Osteocyte (in vitro differentiated cells): ENCODE data around the gene GRAMD4. TPM values are rescaled to one million over a fixed set of nuclear protein-coding genes. Genes with fewer than 3 reads are reported as not detected.

ENCODE experiments used
- DNase-seq: peaks from one replicate; pipeline ENCODE4 v3.0.0; 2021; ENCODE audit warnings: mixed read lengths; ENCODE audit not compliant: unreplicated experiment; ENCODE audit errors: extremely low spot score
- H3K27ac Mint-ChIP-seq: one replicate; pipeline ENCODE4 v1.8.0; 2021; ENCODE audit warnings: mild to moderate bottlenecking, mixed read lengths; ENCODE audit not compliant: unreplicated experiment
- H3K27me3 Mint-ChIP-seq: one replicate; pipeline ENCODE4 v1.8.0; 2021; ENCODE audit warnings: mixed read lengths; ENCODE audit not compliant: unreplicated experiment
- H3K36me3 Mint-ChIP-seq: one replicate; pipeline ENCODE4 v1.8.0; 2021; ENCODE audit warnings: mixed read lengths; ENCODE audit not compliant: unreplicated experiment
- H3K4me1 Mint-ChIP-seq: one replicate; pipeline ENCODE4 v1.8.0; 2021; ENCODE audit warnings: mixed read lengths; ENCODE audit not compliant: unreplicated experiment
- H3K4me3 Mint-ChIP-seq: one replicate; pipeline ENCODE4 v1.8.0; 2021; ENCODE audit warnings: mild to moderate bottlenecking, moderate library complexity, mixed read lengths; ENCODE audit not compliant: unreplicated experiment
- H3K9me3 Mint-ChIP-seq: one replicate; pipeline ENCODE4 v1.8.0; 2021; ENCODE audit warnings: mixed read lengths; ENCODE audit not compliant: unreplicated experiment
- CTCF ChIP-seq: fragments of 200-600 bp; sonication (generic); IDR thresholded peaks from 2 replicates; pipeline ENCODE4 v1.5.0; 2021; ENCODE audit warnings: antibody characterized with exemption, mild to moderate bottlenecking, moderate library complexity
- total RNA-seq: library from RNA; stranded (reverse); gene quantifications from 2 replicates; pipeline ENCODE4 v1.2.1, GENCODE V29; 2021

Gene GRAMD4
- total RNA-seq, 1 donor from 2014 or later = 37.4 TPM

GRCh38 chr22:46703171-46703995, 83.2 kb downstream of the GRAMD4 start:
- no peaks in the 10 kb centered on the region for H3K27me3 Mint-ChIP-seq
- no peak overlapping the region for H3K27ac Mint-ChIP-seq
- H3K4me1 Mint-ChIP-seq = no peaks in the 10 kb centered on the region
- H3K36me3 Mint-ChIP-seq = peaks cover 56% of the 10 kb centered on the region
- no peak for TF ChIP-seq CTCF
- no peak overlapping the region for H3K4me3 Mint-ChIP-seq
- no peak for DNase-seq
- no peaks in the 10 kb centered on the region for H3K9me3 Mint-ChIP-seq

GRCh38 chr22:46703996-46704370, 83.8 kb downstream of the GRAMD4 start:
- DNase-seq = no peak
- Mint-ChIP-seq H3K27me3 (no peaks in the 10 kb centered on the region), H3K36me3 (peaks cover 57% of the 10 kb centered on the region), H3K9me3 (no peaks in the 10 kb centered on the region), H3K27ac (no peak overlapping the region), H3K4me3 (no peak overlapping the region), H3K4me1 (no peaks in the 10 kb centered on the region)
- TF ChIP-seq CTCF = no peak

- no peaks in the 10 kb centered on the region for H3K27me3 Mint-ChIP-seq
- H3K4me3 Mint-ChIP-seq = no peak overlapping the region
- no peak overlapping the region for H3K27ac Mint-ChIP-seq
- H3K9me3 Mint-ChIP-seq = no peaks in the 10 kb centered on the region
- peaks cover 57% of the 10 kb centered on the region for H3K36me3 Mint-ChIP-seq
- no peak for DNase-seq
- no peaks in the 10 kb centered on the region for H3K4me1 Mint-ChIP-seq
- no peak for TF ChIP-seq CTCF
Observed at GRCh38 chr22:46706060-46706459, 85.9 kb downstream of the GRAMD4 start.

- H3K36me3 Mint-ChIP-seq = peaks cover 63% of the 10 kb centered on the region
- H3K27me3 Mint-ChIP-seq = no peaks in the 10 kb centered on the region
- TF ChIP-seq CTCF = no peak
- no peaks in the 10 kb centered on the region for H3K9me3 Mint-ChIP-seq
- no peaks in the 10 kb centered on the region for H3K4me1 Mint-ChIP-seq
- H3K4me3 Mint-ChIP-seq = no peak overlapping the region
- no peak for DNase-seq
- no peak overlapping the region for H3K27ac Mint-ChIP-seq
Observed at GRCh38 chr22:46707305-46707704, 87.1 kb downstream of the GRAMD4 start.

- no peaks in the 10 kb centered on the region for H3K27me3 Mint-ChIP-seq
- TF ChIP-seq CTCF = no peak
- peaks cover 62% of the 10 kb centered on the region for H3K36me3 Mint-ChIP-seq
- DNase-seq = no peak
- H3K9me3 Mint-ChIP-seq = no peaks in the 10 kb centered on the region
- no peaks in the 10 kb centered on the region for H3K4me1 Mint-ChIP-seq
- H3K4me3 Mint-ChIP-seq = no peak overlapping the region
- H3K27ac Mint-ChIP-seq = no peak overlapping the region
Observed at GRCh38 chr22:46707827-46708570, 87.8 kb downstream of the GRAMD4 start.
